PC-9 (cell line): ENCODE results near the gene CIAPIN1. TPM values are rescaled to one million over a fixed set of nuclear protein-coding genes. Genes with fewer than 3 reads are reported as not detected.

ENCODE experiments used
- BruUV-seq: library from RNA; stranded (reverse); fragments of 400-500 nt; replicated peaks from 2 replicates; lab custom pipeline; 2021; lab: Mats Ljungman, UMichigan
- CTCF ChIA-PET: fragments of 300-600 bp; sonication (Branson Sonifier 250); formaldehyde crosslinking; loops from one replicate; lab custom pipeline; 2022; ENCODE audit warnings: antibody characterized with exemption; lab: Charles Lee
- POLR2A ChIA-PET: fragments of 300-600 bp; sonication (Branson Sonifier 250); formaldehyde crosslinking; loops from one replicate; lab custom pipeline; 2022; ENCODE audit warnings: antibody characterized with exemption; ENCODE audit not compliant: unreplicated experiment; lab: Charles Lee
- DNase-seq, 2 experiments: peaks; one replicate each; pipeline versions ENCODE4 v3.0.0 to v3.0.0-alpha.2; 2015 to 2022; ENCODE audit warnings: mixed read lengths in 1 of 2
- H2AFZ ChIP-seq: fragments of 200-600 bp; sonication (generic); 2 replicates; pipeline ENCODE4 v1.8.1; 2017; ENCODE audit warnings: antibody characterized with exemption
- H3F3A ChIP-seq: fragments of 200-600 bp; sonication (generic); 2 replicates; pipeline ENCODE4 v1.8.1; 2017; ENCODE audit warnings: antibody characterized with exemption, mild to moderate bottlenecking, low read depth; ENCODE audit not compliant: insufficient read depth
- H3K27ac ChIP-seq: fragments of 200-600 bp; sonication (generic); 2 replicates; pipeline ENCODE4 v1.6.1; 2016; ENCODE audit warnings: mixed run types
- H3K27me3 ChIP-seq: fragments of 200-600 bp; sonication (generic); 2 replicates; pipeline ENCODE4 v1.6.1; 2016; ENCODE audit warnings: low read depth, mixed run types; ENCODE audit not compliant: insufficient read depth
- H3K36me3 ChIP-seq: fragments of 200-600 bp; sonication (generic); 2 replicates; pipeline ENCODE4 v1.6.1; 2016; ENCODE audit warnings: low read depth, mixed run types
- H3K4me1 ChIP-seq: fragments of 200-600 bp; sonication (generic); replicated peaks from 2 replicates; pipeline ENCODE4 v1.6.1; 2016; ENCODE audit warnings: mixed run types; ENCODE audit not compliant: insufficient read depth
- H3K4me2 ChIP-seq: fragments of 200-600 bp; sonication (generic); 2 replicates; pipeline ENCODE4 v1.6.1; 2017; ENCODE audit warnings: mixed run types
- H3K4me3 ChIP-seq: fragments of 200-600 bp; sonication (generic); 2 replicates; pipeline ENCODE4 v1.6.1; 2016; ENCODE audit warnings: mixed run types
- H3K79me2 ChIP-seq: fragments of 200-600 bp; sonication (generic); 2 replicates; pipeline ENCODE4 v1.6.1; 2017; ENCODE audit warnings: low read depth, mixed run types
- H3K9me2 ChIP-seq: fragments of 200-600 bp; sonication (generic); 2 replicates; pipeline ENCODE4 v1.8.1; 2017; ENCODE audit warnings: mild to moderate bottlenecking; ENCODE audit not compliant: insufficient read depth
- H3K9me3 ChIP-seq: fragments of 200-600 bp; sonication (generic); 2 replicates; pipeline ENCODE4 v1.8.1; 2016; ENCODE audit warnings: low read depth; ENCODE audit not compliant: insufficient read depth
- H4K20me1 ChIP-seq: fragments of 200-600 bp; sonication (generic); 2 replicates; pipeline ENCODE4 v1.8.1; 2017; ENCODE audit not compliant: insufficient read depth
- EZH2 ChIP-seq: fragments of 200-600 bp; sonication (generic); IDR thresholded peaks from 2 replicates; pipeline ENCODE4 v1.8.0; 2017; ENCODE audit warnings: antibody characterized with exemption, low read depth
- intact Hi-C: fragments of 100-400 bp; cut with micrococcal nuclease; formaldehyde crosslinking; loops from one replicate; pipeline ENCODE4 v1.10.0; 2022; ENCODE audit not compliant: unreplicated experiment
- total RNA-seq: library from RNA; stranded (reverse); gene quantifications from 2 replicates; pipeline ENCODE4 v1.2.3, GENCODE V29; 2021
- TF ChIP-seq, protein P1 (sequence below): fragments of 200-600 bp; sonication (generic); conservative IDR thresholded peaks from 2 replicates; pipeline ENCODE4 v1.6.1; 2017; ENCODE audit warnings: mixed run types, antibody characterized with exemption, mild to moderate bottlenecking, moderate library complexity

CIAPIN1 gene
- total RNA-seq, 1 experiment from 2014 or later = 51.4 TPM

DNA sequence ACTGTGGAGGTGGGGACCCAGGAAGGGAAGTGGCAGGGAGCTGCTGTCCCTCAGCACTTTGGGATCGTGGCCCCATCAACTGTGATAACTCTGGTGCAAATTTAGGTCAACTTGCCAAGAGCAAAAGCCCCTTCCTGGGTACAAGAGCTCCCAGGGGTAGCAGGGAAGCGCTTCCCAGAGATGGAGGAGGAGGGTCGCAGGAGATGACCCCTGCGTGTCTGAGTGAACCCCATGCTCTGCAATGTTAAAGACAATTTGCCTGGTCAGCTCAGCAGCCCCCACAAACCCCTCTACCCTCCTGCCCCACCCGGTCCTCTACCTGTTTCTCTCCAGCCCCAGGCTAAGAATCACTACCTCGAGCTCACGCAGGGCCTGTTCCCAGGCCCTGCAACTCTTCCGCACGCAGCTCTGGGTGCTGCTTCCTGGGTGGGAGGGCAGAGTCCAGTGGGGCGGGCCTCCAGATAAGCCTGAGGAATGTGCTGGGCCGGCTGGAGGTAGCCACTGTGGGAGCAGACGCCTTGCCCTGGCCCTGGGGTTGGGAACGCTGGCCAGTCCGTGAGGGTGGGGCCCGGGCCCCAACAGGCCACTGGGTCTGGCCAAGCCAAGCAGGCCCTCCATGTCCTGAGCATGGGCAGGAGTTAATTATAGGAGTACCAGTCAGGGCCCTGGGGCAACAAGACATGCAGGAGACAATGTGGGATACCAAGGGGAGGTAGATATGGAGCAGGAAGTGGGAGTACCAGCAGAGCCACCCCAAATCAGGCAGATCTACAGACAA, 33.0 kb upstream of the CIAPIN1 start:
- no peak overlapping the region for H2AFZ ChIP-seq
- no TSS peak for BruUV-seq
- no peaks in the 10 kb centered on the region for H3K4me1 ChIP-seq
- H3K9me3 ChIP-seq = no peaks in the 10 kb centered on the region
- no peaks in the 10 kb centered on the region for H4K20me1 ChIP-seq
- H3K79me2 ChIP-seq = no peaks in the 10 kb centered on the region
- intact Hi-C loops = no loop called here
- H3K4me2 ChIP-seq = no peak overlapping the region
- H3K36me3 ChIP-seq = no peaks in the 10 kb centered on the region
- TF ChIP-seq, protein P1, sequence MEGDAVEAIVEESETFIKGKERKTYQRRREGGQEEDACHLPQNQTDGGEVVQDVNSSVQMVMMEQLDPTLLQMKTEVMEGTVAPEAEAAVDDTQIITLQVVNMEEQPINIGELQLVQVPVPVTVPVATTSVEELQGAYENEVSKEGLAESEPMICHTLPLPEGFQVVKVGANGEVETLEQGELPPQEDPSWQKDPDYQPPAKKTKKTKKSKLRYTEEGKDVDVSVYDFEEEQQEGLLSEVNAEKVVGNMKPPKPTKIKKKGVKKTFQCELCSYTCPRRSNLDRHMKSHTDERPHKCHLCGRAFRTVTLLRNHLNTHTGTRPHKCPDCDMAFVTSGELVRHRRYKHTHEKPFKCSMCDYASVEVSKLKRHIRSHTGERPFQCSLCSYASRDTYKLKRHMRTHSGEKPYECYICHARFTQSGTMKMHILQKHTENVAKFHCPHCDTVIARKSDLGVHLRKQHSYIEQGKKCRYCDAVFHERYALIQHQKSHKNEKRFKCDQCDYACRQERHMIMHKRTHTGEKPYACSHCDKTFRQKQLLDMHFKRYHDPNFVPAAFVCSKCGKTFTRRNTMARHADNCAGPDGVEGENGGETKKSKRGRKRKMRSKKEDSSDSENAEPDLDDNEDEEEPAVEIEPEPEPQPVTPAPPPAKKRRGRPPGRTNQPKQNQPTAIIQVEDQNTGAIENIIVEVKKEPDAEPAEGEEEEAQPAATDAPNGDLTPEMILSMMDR = no peak
- no peak for TF ChIP-seq EZH2
- no peaks in the 10 kb centered on the region for H3F3A ChIP-seq
- CTCF ChIA-PET = interaction anchor here (0.6 kb wide), 1 partner anchor 46 kb away, joined by 3 read pairs; no protein-coding TSS in a partner anchor
- no peak overlapping the region for H3K27ac ChIP-seq
- POLR2A ChIA-PET = interaction anchor here (0.6 kb wide), 1 partner anchor 294 kb away, joined by 13 read pairs; the partner anchor contains the start of genes PSME3IP1 and RSPRY1
- peak in 1 of 2 experiments; percentile 77 for DNase-seq
- no peaks in the 10 kb centered on the region for H3K27me3 ChIP-seq
- H3K4me3 ChIP-seq = no peak overlapping the region
- H3K9me2 ChIP-seq = no peaks in the 10 kb centered on the region

DNA sequence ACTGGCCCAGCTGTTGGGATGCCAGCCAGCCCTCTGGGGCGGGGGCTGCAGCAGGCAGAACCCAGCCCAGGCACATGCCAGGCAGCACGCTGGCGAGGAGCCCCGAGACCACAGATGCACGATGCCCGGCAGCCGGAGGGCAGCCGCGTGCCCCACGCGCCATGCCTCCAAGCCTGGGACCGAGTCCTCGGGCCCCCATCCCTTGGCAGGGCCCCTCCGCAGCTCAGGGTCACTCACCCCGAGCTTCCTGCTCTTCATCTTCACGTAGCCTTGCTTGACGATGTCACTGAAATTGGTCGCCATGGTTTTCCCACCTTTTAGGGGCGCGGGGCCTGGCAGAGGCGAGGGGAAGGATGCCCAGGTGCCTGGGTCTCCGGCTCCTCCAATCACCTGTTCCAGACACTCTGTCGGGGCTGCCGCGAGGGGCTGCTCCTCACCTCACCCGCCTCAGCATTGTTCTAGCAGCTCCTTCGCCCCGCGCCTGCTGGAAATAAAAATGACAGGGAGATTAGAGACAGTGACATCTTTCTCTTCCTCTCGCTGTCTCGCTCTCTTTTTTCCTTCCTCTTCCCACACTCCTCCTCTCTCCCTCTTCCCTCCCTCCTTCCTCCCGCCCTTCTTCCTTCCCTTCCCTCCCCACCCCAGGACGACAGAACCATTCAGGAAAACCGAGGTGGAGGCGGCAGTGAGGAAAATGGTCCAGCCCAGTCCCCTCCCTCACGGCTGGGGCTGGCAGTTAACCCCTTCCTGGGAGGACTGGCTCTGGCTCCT, 32.2 kb upstream of the CIAPIN1 start:
- POLR2A ChIA-PET = no interaction called here
- Histone ChIP-seq H3K4me2 (no peak overlapping the region), H3K79me2 (no peaks in the 10 kb centered on the region), H3K27ac (no peak overlapping the region), H4K20me1 (no peaks in the 10 kb centered on the region), H3K36me3 (no peaks in the 10 kb centered on the region), H3K4me1 (no peaks in the 10 kb centered on the region), H3F3A (no peaks in the 10 kb centered on the region), H3K9me2 (no peaks in the 10 kb centered on the region), H2AFZ (no peak overlapping the region), H3K9me3 (no peaks in the 10 kb centered on the region), H3K27me3 (no peaks in the 10 kb centered on the region), H3K4me3 (no peak overlapping the region)
- intact Hi-C loops = no loop called here
- CTCF ChIA-PET = interaction anchor here (0.6 kb wide), 1 partner anchor 47 kb away, joined by 3 read pairs; no protein-coding TSS in a partner anchor
- DNase-seq = no peak
- no TSS peak for BruUV-seq
- no peak for TF ChIP-seq EZH2
- TF ChIP-seq, protein P1 = no peak

- Histone ChIP-seq H2AFZ (no peak overlapping the region), H3F3A (no peaks in the 10 kb centered on the region), H3K27ac (no peak overlapping the region), H4K20me1 (no peaks in the 10 kb centered on the region), H3K4me1 (no peaks in the 10 kb centered on the region), H3K36me3 (no peaks in the 10 kb centered on the region), H3K9me2 (no peaks in the 10 kb centered on the region), H3K27me3 (no peaks in the 10 kb centered on the region), H3K9me3 (no peaks in the 10 kb centered on the region), H3K79me2 (no peaks in the 10 kb centered on the region), H3K4me3 (no peak overlapping the region), H3K4me2 (no peak overlapping the region)
- intact Hi-C loops = no loop called here
- CTCF ChIA-PET = no interaction called here
- TF ChIP-seq, protein P1 = no peak
- no peak for TF ChIP-seq EZH2
- POLR2A ChIA-PET = no interaction called here
- BruUV-seq = no TSS peak
- no peak for DNase-seq
Observed at GRCh38 chr16:57478396-57479204, 31.4 kb upstream of the CIAPIN1 start.
